ENCODE measurements around the gene KANSL2.
A peak's percentile ranks its signal among the peaks of the same experiment; 100 is the strongest.
"Not testable (repeated sequence)": the region's sequence is repeated elsewhere in the genome, so short reads cannot be mapped to it uniquely, and the experiment has no call there.

The KANSL2 gene

GRCh38 chr12:48686615-48687334 lies 4.7 kb upstream of the KANSL2 start:
- Mint-ChIP-seq H3K9me3 (no peaks in the 10 kb centered on the region), H3K27ac (no peak overlapping the region), H3K36me3 (ENCODE audit: low read depth) (peaks cover 16% of the 10 kb centered on the region), H3K27me3 (ENCODE audit: low read depth, poor library complexity) (peaks cover 3% of the 10 kb centered on the region), H3K4me1 (no peaks in the 10 kb centered on the region), H3K4me3 (no peak overlapping the region)
- no peak for TF ChIP-seq CTCF (IDR thresholded peaks at IDR 0.05)
- DNase-seq: no peak

GRCh38 chr12:48686037-48686595 lies 4.1 kb upstream of the KANSL2 start:
- DNase-seq: no peak
- no peak overlapping the region for H3K4me3 Mint-ChIP-seq
- peaks cover 3% of the 10 kb centered on the region for H3K27me3 Mint-ChIP-seq (ENCODE audit: low read depth, poor library complexity)
- no peak for TF ChIP-seq CTCF (IDR thresholded peaks at IDR 0.05)
- no peak overlapping the region for H3K27ac Mint-ChIP-seq
- peaks cover 4% of the 10 kb centered on the region for H3K4me1 Mint-ChIP-seq
- no peaks in the 10 kb centered on the region for H3K9me3 Mint-ChIP-seq
- peaks cover 20% of the 10 kb centered on the region for H3K36me3 Mint-ChIP-seq (ENCODE audit: low read depth)

- Mint-ChIP-seq H3K36me3 (ENCODE audit: low read depth) (peaks cover 36% of the 10 kb centered on the region), H3K27me3 (ENCODE audit: low read depth, poor library complexity) (peaks cover 3% of the 10 kb centered on the region), H3K9me3 (no peaks in the 10 kb centered on the region), H3K4me1 (peaks cover 28% of the 10 kb centered on the region), H3K4me3 (peak overlapping the region; percentile 39), H3K27ac (no peak overlapping the region)
- no peak for TF ChIP-seq CTCF (IDR thresholded peaks at IDR 0.05)
- no peak for DNase-seq
These were observed 1.5 kb upstream of the KANSL2 start for GRCh38 chr12:48683534-48683933.

GRCh38 chr12:48682927-48683326 lies 889 bp upstream of the KANSL2 start:
- peaks cover 38% of the 10 kb centered on the region for H3K36me3 Mint-ChIP-seq (ENCODE audit: low read depth)
- H3K9me3 Mint-ChIP-seq: no peaks in the 10 kb centered on the region
- peaks cover 3% of the 10 kb centered on the region for H3K27me3 Mint-ChIP-seq (ENCODE audit: low read depth, poor library complexity)
- H3K4me3 Mint-ChIP-seq: peak overlapping the region; percentile 98
- TF ChIP-seq CTCF (IDR thresholded peaks at IDR 0.05): no peak
- H3K4me1 Mint-ChIP-seq: peaks cover 34% of the 10 kb centered on the region
- DNase-seq: no peak
- no peak overlapping the region for H3K27ac Mint-ChIP-seq

- Mint-ChIP-seq H3K4me1 (peaks cover 38% of the 10 kb centered on the region), H3K36me3 (ENCODE audit: low read depth) (peaks cover 38% of the 10 kb centered on the region), H3K4me3 (peak overlapping the region; percentile 98)
- not testable (repeated sequence) for H3K9me3 Mint-ChIP-seq; DNase-seq; H3K27ac Mint-ChIP-seq; H3K27me3 Mint-ChIP-seq (ENCODE audit: low read depth, poor library complexity)
These were observed 481 bp upstream of the KANSL2 start for GRCh38 chr12:48682533-48682905.

- no peaks in the 10 kb centered on the region for H3K9me3 Mint-ChIP-seq
- H3K4me1 Mint-ChIP-seq: peaks cover 44% of the 10 kb centered on the region
- peak overlapping the region; percentile 99 for H3K27ac Mint-ChIP-seq
- peaks cover 49% of the 10 kb centered on the region for H3K36me3 Mint-ChIP-seq (ENCODE audit: low read depth)
- H3K27me3 Mint-ChIP-seq (ENCODE audit: low read depth, poor library complexity): peaks cover 3% of the 10 kb centered on the region
- DNase-seq: no peak
- peak overlapping the region; percentile 98 for H3K4me3 Mint-ChIP-seq
- no peak for TF ChIP-seq CTCF (IDR thresholded peaks at IDR 0.05)
These were observed 684 bp downstream of the KANSL2 start for GRCh38 chr12:48681399-48681709.

Data from nephron progenitor cell (in vitro differentiated cells).